Kidney (tissue), 14 donors: ENCODE results near the gene CFDP1. TPM values are rescaled to one million over a fixed set of nuclear protein-coding genes. Genes with fewer than 3 reads are reported as not detected.
A peak's percentile ranks its signal among the peaks of the same experiment; 100 is the strongest.

Experiments
- DNase-seq, 5 donors: peaks; one replicate each; pipeline ENCODE4 v3.0.0-alpha.2; 2013 to 2020
- FAIRE-seq: peaks from 2 replicates; lab custom pipeline; 2012; peaks lifted over from hg19 to GRCh38; lab: Jason Lieb, UNC
- H3K27ac ChIP-seq, 2 donors: one replicate each; pipeline ENCODE4 v1.7.0; 2013; ENCODE audit warnings: low read depth in 2 of 2, low read length in 2 of 2, inconsistent platforms in 1 of 2
- H3K27me3 ChIP-seq: one replicate; pipeline ENCODE4 v1.7.1; 2013; ENCODE audit warnings: low read length, inconsistent platforms; ENCODE audit not compliant: control insufficient read depth, insufficient read depth
- H3K36me3 ChIP-seq, 3 donors: one replicate each; pipeline versions ENCODE4 v1.7.0 to v1.7.1; 2013; ENCODE audit warnings: low read length in 3 of 3, control low read depth in 1 of 3, inconsistent platforms in 1 of 3; ENCODE audit not compliant: insufficient read depth in 3 of 3, control insufficient read depth in 2 of 3
- H3K4me1 ChIP-seq, 3 donors: one replicate each; pipeline versions ENCODE4 v1.7.0 to v1.7.1; 2013; ENCODE audit warnings: low read length in 3 of 3, inconsistent platforms in 1 of 3, low read depth in 1 of 3; ENCODE audit not compliant: control insufficient read depth in 2 of 3, insufficient read depth in 2 of 3
- H3K4me3 ChIP-seq, 3 donors: one replicate each; pipeline versions ENCODE4 v1.7.0 to v1.8.1; 2013; ENCODE audit warnings: low read length in 3 of 3, control low read depth in 1 of 3, inconsistent platforms in 1 of 3
- H3K9ac ChIP-seq, 3 donors: one replicate each; pipeline versions ENCODE4 v1.7.0 to v1.7.1; 2013; ENCODE audit warnings: low read length in 3 of 3, control low read depth in 1 of 3, inconsistent platforms in 1 of 3
- H3K9me3 ChIP-seq, 3 donors: one replicate each; pipeline versions ENCODE4 v1.7.0 to v1.7.1; 2013; ENCODE audit warnings: low read length in 3 of 3, control low read depth in 1 of 3, inconsistent platforms in 1 of 3; ENCODE audit not compliant: control insufficient read depth in 2 of 3, insufficient read depth in 1 of 3
- intact Hi-C: fragments of 100-400 bp; cut with DNase I; formaldehyde crosslinking; loops from one replicate; pipeline ENCODE4 v1.11.1; 2022
- polyA plus RNA-seq: library from polyadenylated mRNA; stranded (reverse); fragments of 350-450 nt; fragmentation: Illumina TruSeq; extraction: RNeasy Lipid Tissue Mini Kit (QIAGEN cat#74804); gene quantifications from one replicate; pipeline ENCODE4 v1.2.3, GENCODE V29; 2014; ENCODE audit warnings: low read depth, low replicate concordance; ENCODE audit not compliant: insufficient read depth
- total RNA-seq: library from RNA; stranded (reverse); fragmentation: NEBNext Ultra II Directional; extraction: Animal tissue kit (Norgen Biotek cat#: 25700); gene quantifications from one replicate; pipeline ENCODE4 v1.2.1, GENCODE V29; 2021
- TF ChIP-seq, protein P1 (sequence below): IDR thresholded peaks from 3 replicates; pipeline ENCODE4 v1.5.1; 2012; ENCODE audit warnings: mild to moderate bottlenecking, moderate library complexity, borderline replicate concordance; ENCODE audit not compliant: insufficient read depth; ENCODE audit errors: extremely low read depth
- donor health status: control.
- donor health status: control.
- donor health status: control.
- donor health status: control.
- donor health status: control.
- donor health status: DM: yes; HTN: yes; CAD: no.
- donor health status: Normal renal cell carcinoma (clear cell type).

The CFDP1 gene
- total and polyA plus RNA-seq, 2 donors from 2014 or later: 53.5 to 148 TPM

DNA sequence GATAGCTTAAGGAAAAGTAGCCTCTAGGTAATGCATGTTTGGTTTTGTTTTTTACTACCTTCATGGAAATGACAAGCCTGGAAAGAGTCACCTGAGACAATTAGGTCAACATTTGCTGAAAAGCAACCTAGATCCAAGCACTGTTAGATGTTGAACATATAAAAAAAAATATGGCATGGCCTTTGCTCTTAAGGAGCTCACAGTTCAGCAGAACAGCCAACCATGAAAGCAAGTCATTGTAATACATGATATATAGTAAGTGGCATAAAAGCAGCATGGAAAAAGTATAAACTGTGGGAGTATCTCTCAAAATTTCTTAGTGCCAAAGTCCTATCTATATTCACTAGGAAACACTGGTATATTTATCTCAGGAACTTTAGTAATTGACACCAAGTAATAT is 31.6 kb downstream of the CFDP1 start:
- Histone ChIP-seq H3K4me1 (peaks cover 0 to 11% (median 7%) of the 10 kb centered on the region in 3 donors), H3K36me3 (no peaks in the 10 kb centered on the region), H3K9ac (peak overlapping the region in 1 of 3 donors; percentile 67), H3K4me3 (no peak overlapping the region), H3K27ac (peak overlapping the region; percentile 51 to 54), H3K27me3 (no peaks in the 10 kb centered on the region), H3K9me3 (no peaks in the 10 kb centered on the region)
- DNase-seq: no peak
- intact Hi-C loops: no loop called here
- FAIRE-seq: no peak
- TF ChIP-seq, protein P1, sequence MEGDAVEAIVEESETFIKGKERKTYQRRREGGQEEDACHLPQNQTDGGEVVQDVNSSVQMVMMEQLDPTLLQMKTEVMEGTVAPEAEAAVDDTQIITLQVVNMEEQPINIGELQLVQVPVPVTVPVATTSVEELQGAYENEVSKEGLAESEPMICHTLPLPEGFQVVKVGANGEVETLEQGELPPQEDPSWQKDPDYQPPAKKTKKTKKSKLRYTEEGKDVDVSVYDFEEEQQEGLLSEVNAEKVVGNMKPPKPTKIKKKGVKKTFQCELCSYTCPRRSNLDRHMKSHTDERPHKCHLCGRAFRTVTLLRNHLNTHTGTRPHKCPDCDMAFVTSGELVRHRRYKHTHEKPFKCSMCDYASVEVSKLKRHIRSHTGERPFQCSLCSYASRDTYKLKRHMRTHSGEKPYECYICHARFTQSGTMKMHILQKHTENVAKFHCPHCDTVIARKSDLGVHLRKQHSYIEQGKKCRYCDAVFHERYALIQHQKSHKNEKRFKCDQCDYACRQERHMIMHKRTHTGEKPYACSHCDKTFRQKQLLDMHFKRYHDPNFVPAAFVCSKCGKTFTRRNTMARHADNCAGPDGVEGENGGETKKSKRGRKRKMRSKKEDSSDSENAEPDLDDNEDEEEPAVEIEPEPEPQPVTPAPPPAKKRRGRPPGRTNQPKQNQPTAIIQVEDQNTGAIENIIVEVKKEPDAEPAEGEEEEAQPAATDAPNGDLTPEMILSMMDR: no peak

DNA sequence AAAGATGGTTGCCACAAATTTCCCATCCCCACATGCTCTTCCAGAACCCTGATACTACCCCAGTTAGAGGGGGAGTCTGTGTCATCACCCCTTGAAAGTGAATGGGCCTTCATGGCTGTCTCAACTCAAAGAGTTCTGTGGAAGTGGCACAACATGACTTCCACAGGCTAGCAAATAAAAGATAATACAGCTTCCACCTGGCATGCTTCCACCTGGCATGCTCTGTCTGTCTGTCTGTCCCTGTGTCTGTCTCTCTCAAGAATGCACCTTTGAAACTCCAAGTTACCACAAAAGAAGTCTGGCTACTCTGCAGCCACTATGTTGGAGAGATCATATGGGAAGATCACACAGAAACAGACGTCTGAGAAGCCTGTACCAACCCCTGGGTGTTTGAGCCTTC is 35.0 kb downstream of the CFDP1 start:
- DNase-seq (no peak), FAIRE-seq (no peak)
- H3K4me3 ChIP-seq: no peak overlapping the region
- H3K36me3 ChIP-seq: peaks cover 0 to 8% (median 8%) of the 10 kb centered on the region in 3 donors
- intact Hi-C loops: no loop called here
- no peaks in the 10 kb centered on the region for H3K9me3 ChIP-seq
- H3K9ac ChIP-seq: no peak overlapping the region
- peaks cover 0 to 11% (median 7%) of the 10 kb centered on the region in 3 donors for H3K4me1 ChIP-seq
- H3K27ac ChIP-seq: no peak overlapping the region
- TF ChIP-seq, protein P1: no peak
- H3K27me3 ChIP-seq: no peaks in the 10 kb centered on the region

DNA sequence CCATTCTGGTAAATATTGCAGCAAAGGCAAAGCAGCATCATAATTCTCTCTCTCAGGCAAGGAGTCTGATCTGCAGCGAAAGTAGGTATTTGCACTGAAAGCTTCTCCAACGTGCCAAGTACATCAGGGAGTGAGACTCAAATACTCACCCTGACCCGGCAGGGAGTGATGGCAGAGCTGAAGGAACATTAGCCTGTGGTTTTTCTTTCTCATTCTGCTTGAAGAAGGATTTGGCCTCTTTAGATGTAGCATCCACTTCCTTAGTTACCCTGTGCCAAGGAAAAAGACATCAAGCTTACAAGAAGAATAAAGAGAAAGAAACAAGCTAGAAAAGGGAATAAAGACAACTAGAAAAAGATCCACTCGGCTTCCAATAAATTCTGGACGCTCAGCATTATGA is 38.4 kb downstream of the CFDP1 start:
- Histone ChIP-seq H3K27me3 (no peaks in the 10 kb centered on the region), H3K36me3 (peaks cover 5 to 13% (median 12%) of the 10 kb centered on the region in 3 donors), H3K4me1 (peaks cover 0 to 13% (median 9%) of the 10 kb centered on the region in 3 donors), H3K4me3 (no peak overlapping the region), H3K27ac (no peak overlapping the region), H3K9me3 (no peaks in the 10 kb centered on the region), H3K9ac (no peak overlapping the region)
- intact Hi-C loops: no loop called here
- no peak for FAIRE-seq
- TF ChIP-seq, protein P1: no peak
- no peak for DNase-seq

DNA sequence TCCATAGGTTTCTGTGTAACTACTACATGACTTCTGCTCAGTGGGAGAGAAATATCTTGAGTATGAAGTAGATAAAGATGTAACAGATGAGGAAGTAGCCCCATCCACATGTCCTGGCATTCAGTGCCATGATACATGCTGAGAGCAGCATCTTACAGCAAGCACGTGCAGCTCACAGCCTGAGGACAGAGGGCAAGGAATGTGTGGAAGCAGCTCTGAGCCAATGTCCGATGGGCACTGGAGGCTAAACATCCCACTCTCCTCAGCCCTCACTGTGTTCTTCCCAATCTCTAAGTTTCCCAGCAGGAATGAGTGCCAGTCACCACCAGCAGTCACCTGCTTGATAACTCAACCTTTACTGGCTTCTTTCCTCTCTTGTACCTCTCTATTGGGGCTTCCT is 40.4 kb downstream of the CFDP1 start:
- peaks cover 0 to 15% (median 14%) of the 10 kb centered on the region in 3 donors for H3K4me1 ChIP-seq
- TF ChIP-seq, protein P1: no peak
- H3K9me3 ChIP-seq: no peaks in the 10 kb centered on the region
- no peaks in the 10 kb centered on the region for H3K27me3 ChIP-seq
- H3K9ac ChIP-seq: no peak overlapping the region
- peaks cover 5 to 13% (median 12%) of the 10 kb centered on the region in 3 donors for H3K36me3 ChIP-seq
- intact Hi-C loops: no loop called here
- FAIRE-seq: no peak
- H3K4me3 ChIP-seq: no peak overlapping the region
- H3K27ac ChIP-seq: peak overlapping the region in 1 of 2 donors; percentile 59
- DNase-seq: no peak
